Tibial nerve (tissue), 4 donors: ENCODE data around the gene SCIN. TPM values are rescaled to one million over a fixed set of nuclear protein-coding genes. Genes with fewer than 3 reads are reported as not detected.

Experiments used
- DNase-seq, 2 donors: peaks; one replicate each; pipeline ENCODE4 v3.0.0-alpha.2; 2019; ENCODE audit warnings: low spot score in 2 of 2
- H3K27ac ChIP-seq, 4 donors: fragments of 200-600 bp; sonication (generic) in 3 of 4; one replicate each; pipeline ENCODE4 v1.5.1; 2017 to 2019; ENCODE audit warnings: mild to moderate bottlenecking in 1 of 4
- H3K27me3 ChIP-seq, 2 donors: fragments of 200-600 bp; sonication (generic) in 1 of 2; one replicate each; pipeline versions ENCODE4 v1.5.1 to v1.6.0; 2017 to 2019
- H3K36me3 ChIP-seq, 3 donors: fragments of 200-600 bp; sonication (generic); one replicate each; pipeline ENCODE4 v1.5.1; 2018 to 2019
- H3K4me1 ChIP-seq, 4 donors: fragments of 200-600 bp; sonication (generic) in 3 of 4; one replicate each; pipeline ENCODE4 v1.5.1; 2017 to 2019
- H3K4me3 ChIP-seq, 4 donors: fragments of 200-600 bp; sonication (generic) in 3 of 4; one replicate each; pipeline ENCODE4 v1.5.1; 2017 to 2019; ENCODE audit warnings: mild to moderate bottlenecking in 1 of 4, moderate library complexity in 1 of 4
- H3K9me3 ChIP-seq, 4 donors: fragments of 200-600 bp; sonication (generic) in 3 of 4; one replicate each; pipeline ENCODE4 v1.5.1; 2017 to 2019
- CTCF ChIP-seq, 5 experiments: fragments of 200-600 bp in 3 of 5; fragments of 450-650 bp in 2 of 5; sonication (generic) in 3 of 5; IDR thresholded peaks; one replicate each; pipeline ENCODE4 v1.5.1; 2016 to 2019; ENCODE audit warnings: antibody characterized with exemption in 5 of 5, mild to moderate bottlenecking in 3 of 5, moderate library complexity in 2 of 5
- EP300 ChIP-seq, 2 donors: sonication (generic); formaldehyde crosslinking; IDR thresholded peaks; one replicate each; pipeline ENCODE4 v1.6.1; 2017; ENCODE audit warnings: antibody characterized with exemption in 2 of 2, mild to moderate bottlenecking in 1 of 2
- POLR2A ChIP-seq, 2 donors: fragments of 450-650 bp; IDR thresholded peaks; one replicate each; pipeline ENCODE4 v1.6.1; 2017; ENCODE audit warnings: antibody characterized with exemption in 2 of 2, mild to moderate bottlenecking in 2 of 2, moderate library complexity in 2 of 2
- WGBS, 2 donors: methylation state at CpG; one replicate each; pipeline ENCODE4 v1.1.5; 2018; 5-methylcytosine and 5-hydroxymethylcytosine counted together
- total RNA-seq, 4 donors: library from RNA; depleted of rRNA; stranded (reverse); fragments of >200 nt; gene quantifications; one replicate each; pipeline ENCODE4 v1.1.0, GENCODE V29; 2016

SCIN gene
- total RNA-seq, 4 donors from 2014 or later: under 0.01 to 7.0 (median 2.2) TPM

- no peak for TF ChIP-seq EP300 (IDR thresholded peaks at IDR 0.05)
- no peak for TF ChIP-seq CTCF (IDR thresholded peaks at IDR 0.05)
- no peak for TF ChIP-seq POLR2A (IDR thresholded peaks at IDR 0.05)
- peaks cover 0 to 6% (median 0%) of the 10 kb centered on the region in 4 donors for H3K4me1 ChIP-seq
- WGBS, 2 donors: 55 to 59% methylated on average over 3 of the region's 3 CpGs
- DNase-seq: no peak
- no peaks in the 10 kb centered on the region for H3K36me3 ChIP-seq
- no peaks in the 10 kb centered on the region for H3K27me3 ChIP-seq
- no peak overlapping the region for H3K4me3 ChIP-seq
- H3K9me3 ChIP-seq: no peaks in the 10 kb centered on the region
- no peak overlapping the region for H3K27ac ChIP-seq
Observed at GRCh38 chr7:12581897-12582296, 11.4 kb downstream of the SCIN start.

- no peak for DNase-seq
- WGBS, 2 donors: 72 to 76% methylated on average over 3 of the region's 3 CpGs
- Histone ChIP-seq H3K36me3 (no peaks in the 10 kb centered on the region), H3K27ac (no peak overlapping the region), H3K4me1 (peaks cover 0 to 6% (median 0%) of the 10 kb centered on the region in 4 donors), H3K27me3 (no peaks in the 10 kb centered on the region), H3K4me3 (no peak overlapping the region), H3K9me3 (no peaks in the 10 kb centered on the region)
- no peak for TF ChIP-seq POLR2A (IDR thresholded peaks at IDR 0.05)
- TF ChIP-seq EP300 (IDR thresholded peaks at IDR 0.05): no peak
- no peak for TF ChIP-seq CTCF (IDR thresholded peaks at IDR 0.05)
Observed at GRCh38 chr7:12582362-12582761, 11.8 kb downstream of the SCIN start.

- no peaks in the 10 kb centered on the region for H3K36me3 ChIP-seq
- no peak for DNase-seq
- no peak overlapping the region for H3K27ac ChIP-seq
- H3K27me3 ChIP-seq: no peaks in the 10 kb centered on the region
- 83 to 89% methylated on average over 1 of the region's 1 CpG for WGBS, 2 donors
- H3K9me3 ChIP-seq: no peaks in the 10 kb centered on the region
- peaks cover 0 to 6% (median 0%) of the 10 kb centered on the region in 4 donors for H3K4me1 ChIP-seq
- TF ChIP-seq POLR2A (IDR thresholded peaks at IDR 0.05) (no peak), CTCF (IDR thresholded peaks at IDR 0.05) (no peak), EP300 (IDR thresholded peaks at IDR 0.05) (peak in 1 of 2 donors; percentile 29)
- H3K4me3 ChIP-seq: no peak overlapping the region
Observed at GRCh38 chr7:12583176-12583575, 12.7 kb downstream of the SCIN start.

GRCh38 chr7:12583922-12584321 lies 13.4 kb downstream of the SCIN start:
- WGBS, 2 donors: 91 to 94% methylated on average over 2 of the region's 2 CpGs
- Histone ChIP-seq H3K27ac (no peak overlapping the region), H3K36me3 (no peaks in the 10 kb centered on the region), H3K4me3 (no peak overlapping the region), H3K9me3 (no peaks in the 10 kb centered on the region), H3K27me3 (no peaks in the 10 kb centered on the region), H3K4me1 (peaks cover 0 to 6% (median 0%) of the 10 kb centered on the region in 4 donors)
- TF ChIP-seq EP300 (IDR thresholded peaks at IDR 0.05) (no peak), CTCF (IDR thresholded peaks at IDR 0.05) (no peak), POLR2A (IDR thresholded peaks at IDR 0.05) (no peak)
- no peak for DNase-seq

- 53 to 62% methylated on average over 7 of the region's 7 CpGs for WGBS, 2 donors
- Histone ChIP-seq H3K27ac (peak overlapping the region in 2 of 4 donors; percentile 4 to 6), H3K36me3 (no peaks in the 10 kb centered on the region), H3K27me3 (no peaks in the 10 kb centered on the region), H3K4me3 (no peak overlapping the region), H3K9me3 (no peaks in the 10 kb centered on the region), H3K4me1 (peaks cover 0 to 6% (median 0%) of the 10 kb centered on the region in 4 donors)
- DNase-seq: peak in 1 of 2 donors; percentile 59
- TF ChIP-seq EP300 (IDR thresholded peaks at IDR 0.05): peak; percentile 36 to 79
- no peak for TF ChIP-seq CTCF (IDR thresholded peaks at IDR 0.05)
Observed at GRCh38 chr7:12584930-12585329, 14.4 kb downstream of the SCIN start.
